HepG2 (cell line): ENCODE data around the gene PPP2R5D. TPM values are rescaled to one million over a fixed set of nuclear protein-coding genes. Genes with fewer than 3 reads are reported as not detected.

Experiments
- ATF1 ChIP-seq: IDR thresholded peaks from 2 replicates; pipeline ENCODE4 v1.6.1; 2016; ENCODE audit warnings: mild to moderate bottlenecking, control low read depth
- CCDC6 ChIP-seq: sonication (generic); formaldehyde crosslinking; IDR thresholded peaks from 2 replicates; pipeline ENCODE4 v1.8.1; 2022; ENCODE audit warnings: mild to moderate bottlenecking, missing genetic modification reagents, moderate library complexity
- DNMT3B ChIP-seq: conservative IDR thresholded peaks from 2 replicates; pipeline ENCODE4 v1.6.1; 2016; ENCODE audit warnings: missing biosample characterization, control low read depth
- EED ChIP-seq: sonication (generic); formaldehyde crosslinking; IDR thresholded peaks from 2 replicates; pipeline ENCODE4 v1.5.0; 2020; ENCODE audit warnings: mild to moderate bottlenecking, missing genetic modification reagents
- IRF2 ChIP-seq: IDR thresholded peaks from 2 replicates; pipeline ENCODE4 v1.6.1; 2018; ENCODE audit warnings: missing genetic modification reagents, missing compliant biosample characterization
- KLF13 ChIP-seq: sonication (generic); formaldehyde crosslinking; IDR thresholded peaks from 2 replicates; pipeline ENCODE4 v1.4.0; 2020; ENCODE audit warnings: mild to moderate bottlenecking, missing genetic modification reagents
- NPAS2 ChIP-seq: sonication (generic); formaldehyde crosslinking; IDR thresholded peaks from 2 replicates; pipeline ENCODE4 v1.8.0; 2022; ENCODE audit warnings: mild to moderate bottlenecking, missing genetic modification reagents, borderline replicate concordance
- PHB2 ChIP-seq: fragments of 450-650 bp; IDR thresholded peaks from 2 replicates; pipeline ENCODE4 v1.6.1; 2018; ENCODE audit not compliant: partially characterized antibody
- PHF20 ChIP-seq: sonication (generic); formaldehyde crosslinking; IDR thresholded peaks from 2 replicates; pipeline ENCODE4 v1.5.0; 2020; ENCODE audit warnings: mild to moderate bottlenecking, missing genetic modification reagents
- PLSCR1 ChIP-seq: sonication (generic); formaldehyde crosslinking; IDR thresholded peaks from 2 replicates; pipeline ENCODE4 v1.5.0; 2020; ENCODE audit warnings: missing genetic modification reagents, mild to moderate bottlenecking, borderline replicate concordance
- SKIL ChIP-seq: sonication (generic); formaldehyde crosslinking; IDR thresholded peaks from 2 replicates; pipeline ENCODE4 v1.8.0; 2022; ENCODE audit warnings: missing genetic modification reagents, mild to moderate bottlenecking, moderate library complexity, borderline replicate concordance
- STAT5B ChIP-seq: sonication (generic); formaldehyde crosslinking; IDR thresholded peaks from 2 replicates; pipeline ENCODE4 v1.4.0; 2020; ENCODE audit warnings: missing genetic modification reagents
- ZFP36L1 ChIP-seq: sonication (generic); formaldehyde crosslinking; IDR thresholded peaks from 2 replicates; pipeline ENCODE4 v1.8.0; 2022; ENCODE audit warnings: mild to moderate bottlenecking, missing genetic modification reagents, moderate library complexity
- ZNF33B ChIP-seq: sonication (generic); formaldehyde crosslinking; IDR thresholded peaks from 2 replicates; pipeline ENCODE4 v1.5.1; 2020; ENCODE audit warnings: mild to moderate bottlenecking, missing genetic modification reagents
- ZNF430 ChIP-seq: sonication (generic); formaldehyde crosslinking; IDR thresholded peaks from 2 replicates; pipeline ENCODE4 v1.9.0; 2021; ENCODE audit warnings: mild to moderate bottlenecking, missing genetic modification reagents
- ZNF550 ChIP-seq: sonication (generic); formaldehyde crosslinking; IDR thresholded peaks from 2 replicates; pipeline ENCODE4 v1.4.0; 2020; ENCODE audit warnings: mild to moderate bottlenecking, missing genetic modification reagents, borderline replicate concordance
- ZNF564 ChIP-seq: sonication (generic); formaldehyde crosslinking; IDR thresholded peaks from 2 replicates; pipeline ENCODE4 v1.8.1; 2023; ENCODE audit warnings: mild to moderate bottlenecking, missing genetic modification reagents
- ZNF672 ChIP-seq: sonication (generic); formaldehyde crosslinking; IDR thresholded peaks from 2 replicates; pipeline ENCODE4 v1.8.1; 2022; ENCODE audit warnings: missing genetic modification reagents
- ZNF788 ChIP-seq: sonication (generic); formaldehyde crosslinking; IDR thresholded peaks from 2 replicates; pipeline ENCODE4 v1.5.0; 2020; ENCODE audit warnings: mild to moderate bottlenecking, missing genetic modification reagents, borderline replicate concordance
- polyA plus RNA-seq, 8 experiments: library from polyadenylated mRNA; depleted of rRNA in 3 of 8; stranded (reverse) in 7 of 8; unstranded in 1 of 8; fragments of >200 nt; fragmentation: Illumina TruSeq in 4 of 8; extraction: Trizol in 4 of 8; gene quantifications; 2 replicates each; pipeline versions ENCODE4 v1.2.1 to v1.2.3, GENCODE V29; 2011 to 2016; ENCODE audit warnings: low read depth in 4 of 8, missing spikeins in 1 of 8, mixed read lengths in 1 of 8; ENCODE audit not compliant: insufficient read depth in 1 of 8
- total RNA-seq, 5 experiments: library from RNA; depleted of rRNA; stranded (reverse); fragments of >200 nt; fragmentation: Illumina TruSeq; extraction: Trizol; gene quantifications; 2 replicates each; pipeline ENCODE4 v1.2.3, GENCODE V29; 2016; ENCODE audit warnings: low read depth in 1 of 5

Gene PPP2R5D
- total and polyA plus RNA-seq, 2 of the 13 experiments (the other 11 are each of a cell fraction or from before 2014, with no cell fraction given): 53.7 to 60.4 TPM

- TF ChIP-seq ZNF550 (CRISPR knock-in tag) (no peak), KLF13 (CRISPR knock-in tag) (no peak), PHF20 (CRISPR knock-in tag) (peak; percentile 63; the same call in 1 of the 2 replicates), ZFP36L1 (no peak), EED (CRISPR knock-in tag) (no peak), PLSCR1 (CRISPR knock-in tag) (no peak), ATF1 (CRISPR knock-in tag) (peak; percentile 61; the same call in 1 of the 2 replicates), ZNF564 (CRISPR knock-in tag) (no peak), CCDC6 (no peak), STAT5B (CRISPR knock-in tag) (no peak), NPAS2 (no peak), ZNF788 (CRISPR knock-in tag) (peak; percentile 53; the same call in 1 of the 2 replicates), SKIL (CRISPR knock-in tag) (no peak), ZNF33B (CRISPR knock-in tag) (no peak), ZNF672 (CRISPR knock-in tag) (no peak), IRF2 (CRISPR knock-in tag) (peak; percentile 36; the same call in 1 of the 2 replicates), PHB2 (no peak), ZNF430 (CRISPR knock-in tag) (peak; percentile 24; the same call in 1 of the 2 replicates), DNMT3B (CRISPR knock-in tag) (no peak)
These were observed at the start of gene PPP2R5D (continued) for GRCh38 chr6:42984001-42984923.
